IMR-90 (cell line): ENCODE data around the gene TRIP6.

ENCODE experiments used
- BHLHE40 ChIP-seq: fragments of 150-350 bp; IDR thresholded peaks from 2 replicates; pipeline ENCODE4 v1.6.1; 2016; ENCODE audit warnings: mild to moderate bottlenecking, low read depth, low read length
- CEBPB ChIP-seq: IDR thresholded peaks from 2 replicates; pipeline ENCODE4 v1.6.1; 2012; ENCODE audit warnings: low read depth, low read length, improper control_type of control experiment
- TF ChIP-seq, protein P1 (sequence below): conservative IDR thresholded peaks from 2 replicates; pipeline ENCODE4 v1.5.1; 2012; ENCODE audit warnings: mild to moderate bottlenecking, low read depth, low read length, improper control_type of control experiment

DNA sequence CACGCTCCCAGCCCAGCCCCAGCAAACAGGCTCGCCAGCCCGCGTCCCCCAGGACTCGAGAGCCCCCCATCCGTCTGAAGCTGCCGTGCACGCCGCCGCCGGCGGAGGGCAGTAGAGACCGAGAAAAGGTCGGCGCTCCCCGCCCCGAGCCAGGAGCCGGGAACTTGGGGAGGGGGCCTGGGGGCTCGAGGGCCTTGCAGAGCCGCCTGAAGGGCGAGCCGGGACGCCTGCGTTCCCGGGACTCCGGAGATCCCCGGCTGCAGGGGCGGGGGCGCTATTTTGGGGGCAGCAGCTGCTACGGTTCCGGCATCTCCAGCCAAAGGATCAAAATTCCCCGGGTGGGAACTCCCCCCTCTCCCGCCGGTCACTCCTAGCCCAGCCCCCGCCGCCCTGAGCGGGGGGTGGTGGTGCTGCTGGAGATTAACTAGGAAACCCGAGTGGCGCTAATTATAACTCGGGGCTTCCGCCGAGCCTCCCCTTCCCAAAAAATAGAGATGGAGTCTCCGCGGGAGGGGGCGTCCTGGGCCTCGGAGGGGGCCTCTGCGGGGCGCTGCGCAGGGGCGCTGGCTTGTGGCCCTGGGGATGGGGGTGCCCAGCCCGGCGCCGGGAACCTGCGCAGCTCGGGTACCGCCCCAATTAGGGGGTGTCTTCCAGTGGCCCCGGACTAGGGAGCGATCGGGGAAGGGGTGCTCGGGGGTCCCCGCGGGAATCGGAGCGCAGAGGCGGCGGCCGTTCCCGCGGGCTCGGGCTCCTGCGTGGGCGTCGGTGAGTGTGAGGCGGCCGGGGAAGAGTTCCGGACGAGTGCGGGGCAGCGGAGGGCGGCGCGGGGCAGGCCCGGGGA, 27.9 kb downstream of the TRIP6 start:
- TF ChIP-seq, protein P1, sequence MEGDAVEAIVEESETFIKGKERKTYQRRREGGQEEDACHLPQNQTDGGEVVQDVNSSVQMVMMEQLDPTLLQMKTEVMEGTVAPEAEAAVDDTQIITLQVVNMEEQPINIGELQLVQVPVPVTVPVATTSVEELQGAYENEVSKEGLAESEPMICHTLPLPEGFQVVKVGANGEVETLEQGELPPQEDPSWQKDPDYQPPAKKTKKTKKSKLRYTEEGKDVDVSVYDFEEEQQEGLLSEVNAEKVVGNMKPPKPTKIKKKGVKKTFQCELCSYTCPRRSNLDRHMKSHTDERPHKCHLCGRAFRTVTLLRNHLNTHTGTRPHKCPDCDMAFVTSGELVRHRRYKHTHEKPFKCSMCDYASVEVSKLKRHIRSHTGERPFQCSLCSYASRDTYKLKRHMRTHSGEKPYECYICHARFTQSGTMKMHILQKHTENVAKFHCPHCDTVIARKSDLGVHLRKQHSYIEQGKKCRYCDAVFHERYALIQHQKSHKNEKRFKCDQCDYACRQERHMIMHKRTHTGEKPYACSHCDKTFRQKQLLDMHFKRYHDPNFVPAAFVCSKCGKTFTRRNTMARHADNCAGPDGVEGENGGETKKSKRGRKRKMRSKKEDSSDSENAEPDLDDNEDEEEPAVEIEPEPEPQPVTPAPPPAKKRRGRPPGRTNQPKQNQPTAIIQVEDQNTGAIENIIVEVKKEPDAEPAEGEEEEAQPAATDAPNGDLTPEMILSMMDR: peak; percentile 74
- TF ChIP-seq BHLHE40 (no peak), CEBPB (no peak)
